ENCODE data around the gene N4BP3.

Gene N4BP3

DNA sequence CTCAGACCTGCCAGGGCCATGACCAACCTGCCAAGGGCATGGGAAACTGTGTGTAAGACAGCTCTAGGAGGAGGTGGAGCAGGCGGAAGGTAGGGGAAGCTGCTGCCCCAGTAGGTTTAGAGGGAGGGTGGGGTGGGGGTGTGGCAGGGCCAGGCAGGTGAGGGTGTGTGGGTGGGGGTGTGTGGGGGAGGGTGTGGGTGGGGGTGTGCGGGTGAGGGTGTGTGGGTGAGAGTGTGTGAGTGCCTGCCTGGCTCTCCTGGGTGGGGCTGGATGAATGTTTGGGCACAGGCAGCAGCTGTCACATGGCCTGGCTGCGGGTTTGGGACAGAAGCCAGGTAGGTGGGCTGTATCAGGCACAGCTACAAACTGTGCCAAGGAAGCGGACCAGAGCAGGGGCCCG, 8.8 kb upstream of the N4BP3 start:
- DNase-seq, result peak; percentile 1

DNA sequence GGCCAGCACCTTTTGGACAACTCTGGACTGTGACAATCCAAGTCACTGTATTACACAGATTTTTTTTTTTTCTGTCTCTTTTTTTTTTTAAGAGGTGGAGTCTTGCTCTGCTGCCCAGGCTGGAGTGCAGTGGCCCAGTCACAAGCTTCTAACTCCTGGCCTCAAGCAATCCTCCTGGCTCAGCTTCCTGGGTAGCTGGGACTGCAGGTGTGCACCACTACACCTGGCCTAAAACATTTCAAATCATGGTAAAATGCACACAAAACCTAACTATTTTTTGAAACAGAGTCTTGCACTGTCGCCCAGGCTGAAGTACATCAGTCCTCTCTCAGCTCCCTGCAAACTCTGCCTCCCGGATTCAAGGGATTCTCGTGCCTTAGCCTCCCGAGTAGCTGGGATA, 7.2 kb upstream of the N4BP3 start:
- DNase-seq, result no peak

DNA sequence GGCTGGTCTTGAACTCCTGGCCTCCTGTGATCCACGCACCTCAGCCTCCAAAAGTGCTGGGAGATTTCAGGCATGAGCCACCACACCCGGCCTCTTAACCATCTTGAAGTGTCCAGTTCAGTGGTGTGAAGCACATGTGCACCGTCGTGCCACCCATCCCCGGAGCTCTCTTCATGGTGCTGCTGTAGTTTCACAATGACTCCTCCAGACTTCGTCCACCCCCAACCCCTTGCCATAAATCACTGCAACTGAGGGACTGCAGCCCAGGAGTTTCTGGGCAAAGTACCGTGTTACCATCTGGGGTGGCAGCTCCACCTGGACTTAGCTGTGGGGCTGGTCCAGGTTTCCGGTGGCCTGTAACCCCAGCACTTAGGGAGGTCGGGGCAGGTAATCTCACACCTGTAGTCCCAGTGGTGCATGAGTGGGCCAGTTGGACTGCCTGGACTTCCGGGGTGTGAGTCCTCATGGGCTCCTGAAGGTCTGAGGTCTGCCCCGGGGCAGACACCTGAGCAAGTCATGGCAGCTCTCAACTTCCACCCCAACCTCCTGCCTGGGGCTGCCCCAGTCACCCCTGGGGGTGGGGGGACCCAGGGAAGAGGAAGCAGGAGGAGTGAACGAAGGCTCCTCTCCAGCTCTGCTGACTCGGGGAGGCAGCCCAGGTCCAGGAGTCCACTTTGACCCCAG, 6.6 kb upstream of the N4BP3 start:
- DNase-seq, result no peak

DNA sequence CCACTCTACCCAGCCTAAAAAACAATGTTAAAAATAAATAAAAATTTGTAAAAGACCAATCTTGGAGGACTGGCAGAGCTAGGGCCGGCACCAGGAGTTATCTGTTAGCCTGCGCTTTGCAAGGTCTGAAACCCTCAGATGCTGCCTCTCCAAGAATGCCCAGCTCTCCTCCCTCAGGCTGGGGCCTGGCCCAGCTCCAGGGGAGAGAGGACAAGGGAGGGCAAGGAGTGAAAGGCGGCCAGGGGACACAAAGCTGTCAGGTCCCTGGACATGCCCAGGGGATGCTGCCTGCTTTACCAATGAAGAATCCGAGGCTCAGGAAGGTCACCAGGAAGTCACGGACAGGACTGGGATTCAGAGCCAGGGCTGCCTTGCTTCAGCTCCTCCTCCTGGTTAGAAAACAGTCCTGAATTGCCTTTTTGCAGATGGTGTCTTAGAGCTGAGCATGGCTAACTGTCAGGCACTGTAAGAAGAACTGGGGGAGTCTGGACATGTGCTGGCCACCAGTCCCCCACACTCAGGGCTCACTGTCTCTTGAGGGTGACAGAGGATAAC, 5.5 kb upstream of the N4BP3 start:
- no peak for DNase-seq

DNA sequence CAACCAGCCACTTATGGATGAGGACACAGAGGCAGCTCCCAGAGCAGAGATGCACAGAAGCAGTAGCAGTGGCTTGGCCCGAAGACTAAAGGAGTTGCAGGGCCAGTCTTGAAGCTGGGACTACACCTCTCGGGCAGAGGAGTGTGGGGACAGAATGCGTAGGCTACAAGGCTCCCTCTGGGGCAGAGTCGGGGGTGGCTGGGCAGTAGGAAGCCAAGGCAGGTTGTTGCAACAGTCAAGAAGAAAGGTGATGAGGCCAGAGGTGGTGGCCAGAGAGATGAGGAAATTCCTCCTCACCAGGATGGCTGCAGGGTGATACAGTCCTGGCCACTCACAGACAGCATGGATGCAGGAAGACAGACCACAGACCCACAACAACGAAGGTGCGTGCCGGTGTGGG, 4.9 kb upstream of the N4BP3 start:
- DNase-seq, result no peak

DNA sequence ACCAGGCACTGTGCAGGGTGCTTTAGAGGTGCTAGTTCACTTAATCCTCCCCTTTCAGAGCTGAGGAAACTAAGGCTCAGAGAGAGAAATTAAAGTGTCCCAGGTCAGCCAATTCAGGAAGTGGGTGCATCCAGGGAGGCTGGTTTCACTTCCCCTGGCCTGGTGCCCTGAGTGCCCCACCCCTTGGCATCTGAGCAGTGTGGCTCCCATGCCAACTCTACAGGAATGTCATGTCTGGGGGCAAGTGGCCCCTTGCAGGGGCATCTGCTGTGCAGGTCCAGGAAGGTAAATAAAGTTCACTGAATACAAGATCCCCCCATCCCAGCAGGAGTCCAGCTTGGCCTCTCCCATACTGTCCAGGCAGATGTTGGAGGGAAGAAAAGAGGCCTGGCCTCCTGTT, 4.4 kb upstream of the N4BP3 start:
- DNase-seq, result no peak

DNA sequence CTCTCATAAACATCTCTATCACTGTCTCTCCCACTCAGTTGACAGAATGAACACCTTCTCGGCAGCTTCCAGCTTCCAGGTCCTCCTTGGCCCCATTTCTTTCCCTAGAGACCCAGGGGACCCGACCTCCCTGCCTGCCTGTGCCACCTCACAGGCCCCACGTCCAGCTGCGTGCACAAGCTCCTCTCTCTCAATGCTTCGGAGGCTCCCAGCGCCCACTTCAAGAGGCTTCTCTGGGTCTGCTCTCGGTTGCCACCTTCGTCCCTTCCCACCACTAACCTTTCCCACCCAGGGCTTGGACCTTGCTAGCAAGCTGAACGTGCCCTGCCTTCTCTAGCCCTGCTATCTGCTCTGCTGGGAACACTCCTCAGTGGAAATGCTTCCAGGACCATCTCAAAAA, 2.8 kb upstream of the N4BP3 start:
- DNase-seq, result no peak

DNA sequence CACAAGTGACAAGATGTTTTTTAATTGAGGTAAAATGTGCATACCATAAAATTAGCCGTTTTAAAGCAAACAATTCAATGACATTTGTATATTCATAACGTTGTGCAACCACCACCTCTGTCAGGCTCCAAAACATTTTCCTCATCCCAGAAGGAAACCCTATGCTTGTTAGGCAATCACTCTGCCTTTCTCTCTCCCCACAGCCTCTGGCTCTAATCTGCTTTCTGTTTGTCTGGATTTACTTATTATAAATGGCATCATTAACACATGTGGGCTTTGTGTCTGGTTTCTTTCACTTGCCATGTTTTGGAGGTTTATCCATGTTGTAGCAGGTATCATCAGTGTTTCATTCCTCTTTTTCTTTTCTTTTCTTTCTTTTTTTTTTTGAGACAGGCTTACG, 1.4 kb upstream of the N4BP3 start:
- no peak for DNase-seq

DNA sequence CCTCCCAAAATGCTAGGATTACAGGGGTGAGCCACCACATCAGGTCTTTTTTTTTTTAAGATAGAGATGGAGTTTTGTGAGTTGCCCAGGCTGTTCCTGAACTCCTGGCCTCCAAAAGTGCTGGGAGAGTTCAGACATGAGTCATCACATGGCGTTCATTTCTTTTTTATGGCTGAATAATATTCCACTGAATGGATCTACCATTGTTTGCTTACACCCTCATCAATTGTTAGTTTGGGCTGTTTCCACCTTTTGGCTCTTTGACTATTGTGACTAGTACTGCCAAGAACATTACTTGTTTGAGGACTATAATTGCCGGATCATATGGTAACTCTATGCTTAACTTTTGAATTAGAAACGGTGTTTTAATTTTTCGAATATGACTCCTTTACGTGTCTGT, 787 bp upstream of the N4BP3 start:
- DNase-seq, result no peak

DNA sequence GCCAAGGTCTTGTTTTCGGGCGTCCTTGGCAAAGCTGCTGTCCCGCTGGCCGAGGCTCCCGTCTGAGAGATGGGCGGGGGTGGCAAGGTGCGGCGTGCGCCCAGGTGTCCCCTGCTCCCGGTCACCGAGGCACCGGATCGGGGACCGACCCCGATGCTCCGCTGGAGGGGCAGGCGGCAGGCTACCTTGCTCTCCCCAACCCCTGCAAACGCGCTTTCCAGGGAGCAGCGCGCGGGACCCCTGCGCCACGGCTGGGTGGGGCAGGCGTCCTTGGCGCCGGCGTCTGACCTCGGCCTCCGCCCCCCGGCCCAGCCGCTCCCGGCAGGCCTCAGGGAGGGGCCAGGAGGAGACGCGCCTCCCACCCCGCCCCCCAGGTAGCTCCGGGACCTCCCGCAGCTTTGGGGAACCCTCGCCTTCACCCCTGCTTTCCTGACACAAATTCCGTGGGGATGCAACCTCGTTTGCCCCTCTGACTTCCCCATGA, 551 bp downstream of the N4BP3 start:
- no peak for DNase-seq

DNA sequence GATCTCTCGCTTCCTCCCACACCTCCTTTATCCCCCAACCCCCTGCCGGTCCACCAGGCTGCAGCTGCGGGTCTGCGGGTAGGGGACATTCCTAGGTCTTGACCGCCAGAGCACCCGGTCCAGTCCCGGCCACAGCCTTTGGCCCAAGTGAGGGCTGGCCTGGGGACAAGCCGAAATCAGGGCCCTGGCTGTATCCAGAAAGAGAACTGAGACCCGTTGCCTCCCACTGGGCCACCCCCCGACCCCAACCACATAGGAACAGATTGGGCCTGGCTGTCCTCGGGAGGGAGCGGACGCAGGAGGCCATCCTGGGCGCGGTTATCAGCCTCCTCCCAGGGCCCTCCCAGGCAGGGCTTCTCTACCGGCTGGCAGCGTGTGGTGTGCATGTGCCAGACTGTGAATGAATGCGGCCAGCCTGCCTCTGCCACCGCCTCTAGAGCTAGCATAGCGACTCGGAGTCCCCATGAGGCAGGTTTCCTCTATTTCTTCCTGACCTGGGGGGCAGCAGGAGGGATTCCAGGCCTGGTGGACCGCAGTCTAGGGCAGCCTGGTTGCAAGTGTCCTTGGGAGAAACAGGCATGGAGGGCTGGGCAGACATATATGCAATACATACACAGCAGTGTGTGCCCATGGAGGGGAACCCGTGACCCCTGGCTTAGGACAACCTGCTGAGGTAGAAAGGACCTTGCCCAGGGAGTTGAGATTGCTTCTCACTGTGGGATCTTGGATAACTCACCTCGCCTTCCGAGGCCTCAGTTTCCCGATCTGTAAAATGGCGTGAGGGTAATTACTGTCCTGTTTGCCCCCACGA, 1.2 kb downstream of the N4BP3 start:
- peak; percentile 24 for DNase-seq

DNA sequence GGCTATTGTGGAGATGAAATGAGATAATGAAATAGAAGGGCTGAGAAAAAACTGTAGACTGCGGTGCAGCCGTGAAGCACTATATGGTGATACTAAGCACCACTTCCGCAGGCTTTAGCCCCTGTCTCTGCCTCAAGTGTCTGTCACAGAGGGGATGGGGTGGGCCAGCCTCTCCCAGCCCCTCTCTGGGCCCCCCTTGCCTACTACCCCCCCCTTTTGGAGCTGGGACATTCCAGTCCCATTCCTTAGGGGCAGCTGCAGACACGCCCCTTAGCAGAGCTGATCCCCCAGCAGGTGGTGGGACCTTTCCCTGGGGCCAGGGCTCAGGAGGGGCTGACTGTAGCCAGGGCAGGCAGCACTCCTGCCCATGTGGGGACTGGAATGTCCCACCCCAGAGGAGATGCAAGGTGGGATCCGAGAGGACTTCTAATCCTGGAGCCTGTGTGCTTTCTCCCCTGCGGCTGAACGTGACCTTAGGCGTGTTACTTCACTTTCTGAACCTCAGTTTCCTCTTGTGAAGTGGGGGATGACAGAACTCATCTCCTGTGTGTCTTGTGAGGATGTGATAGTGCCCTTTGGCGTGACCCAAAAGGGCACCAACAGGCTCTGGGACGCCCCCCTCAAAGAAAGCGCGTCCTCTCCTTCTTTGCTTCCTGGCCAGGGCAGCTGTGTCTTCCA, 1.9 kb downstream of the N4BP3 start:
- DNase-seq, result no peak

DNA sequence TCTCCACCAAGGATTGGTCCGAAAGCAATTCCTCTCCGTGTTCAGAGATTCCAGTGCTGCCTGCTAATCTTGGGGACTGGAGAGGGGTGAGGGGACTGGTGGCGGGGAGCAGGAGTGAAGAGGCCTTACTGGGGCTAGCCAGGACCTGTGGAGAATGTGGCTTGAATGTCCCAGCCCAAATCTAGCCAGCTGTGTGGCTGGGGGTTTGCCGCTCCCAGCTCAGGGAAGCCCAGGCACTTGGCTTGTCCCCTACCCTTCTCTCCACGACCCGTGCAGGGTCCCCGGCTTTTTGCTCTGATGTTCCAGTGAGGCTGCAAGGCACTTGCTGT, 2.4 kb downstream of the N4BP3 start:
- DNase-seq, result no peak

DNA sequence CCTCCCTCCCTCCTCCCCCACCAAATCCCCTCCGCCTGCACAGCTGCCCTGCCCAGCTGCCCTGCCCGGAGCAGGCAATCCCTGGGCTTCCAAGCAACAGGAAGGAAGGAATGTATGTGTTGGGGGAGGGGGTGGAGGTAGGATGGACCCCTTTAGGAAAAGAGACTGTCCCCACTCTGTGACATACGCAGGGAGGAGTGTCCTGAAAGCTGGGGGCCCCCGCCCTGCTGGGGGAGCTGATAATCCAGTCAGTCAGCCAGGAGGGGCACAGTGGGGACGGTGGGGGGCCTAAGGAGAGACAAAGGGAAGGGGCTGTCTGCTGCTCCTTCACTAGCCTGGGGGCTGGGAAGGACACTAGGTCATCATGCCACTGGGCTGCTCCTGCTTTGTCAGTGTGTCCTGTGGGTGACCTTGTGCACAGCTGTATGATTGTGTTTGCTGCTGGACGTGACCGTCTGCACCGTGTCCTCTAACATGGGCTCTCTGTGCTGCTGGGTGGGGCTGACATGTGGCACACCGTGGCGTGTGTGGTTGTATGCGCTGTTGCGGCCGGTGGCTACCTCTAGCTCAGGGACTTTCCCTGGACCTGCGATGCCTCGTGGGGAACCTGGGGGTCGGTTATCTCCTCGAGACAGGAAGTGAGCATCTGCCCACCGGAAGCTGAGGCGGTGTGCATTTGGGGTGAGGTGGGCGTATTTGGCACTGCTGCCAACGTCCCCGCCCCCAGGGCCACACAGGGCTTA, 3.0 kb downstream of the N4BP3 start:
- no peak for DNase-seq

DNA sequence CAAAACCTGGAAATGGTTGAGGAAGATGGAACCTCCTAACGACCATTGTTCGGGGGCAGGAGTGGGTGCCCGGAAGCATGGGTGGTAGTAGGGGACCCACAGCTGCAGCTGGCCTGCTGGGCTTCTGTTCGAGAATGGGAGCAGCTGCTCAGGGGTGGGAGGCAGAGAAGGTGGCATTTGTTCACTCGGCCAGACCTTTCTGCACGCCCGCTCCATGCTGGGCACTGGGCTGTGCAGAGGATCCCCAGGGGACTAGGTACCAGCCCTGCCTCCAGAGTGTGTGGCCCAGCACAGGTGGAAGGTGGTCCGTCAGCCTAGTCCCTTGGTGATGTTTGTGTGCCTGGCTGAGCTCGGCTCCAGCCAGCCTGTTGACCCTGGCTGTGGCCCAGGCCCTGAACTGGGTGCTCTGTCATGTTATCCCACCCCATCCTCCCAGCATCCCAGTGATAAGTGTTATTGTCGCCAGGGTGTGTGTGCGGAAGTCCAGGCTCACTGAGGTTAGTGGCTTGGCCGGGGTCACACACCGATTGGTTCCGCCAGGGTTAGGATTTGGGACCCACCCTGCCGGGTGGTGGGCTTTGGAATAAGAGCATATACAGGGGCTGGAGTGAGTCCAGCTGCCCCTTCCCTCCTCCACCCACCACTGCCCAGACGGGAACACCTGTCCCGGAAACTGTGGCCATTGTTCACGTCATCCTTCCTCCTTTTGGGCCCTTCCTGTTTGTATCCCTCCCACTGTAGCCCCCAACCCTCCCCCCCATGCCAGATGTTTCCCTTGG, 4.8 kb downstream of the N4BP3 start:
- DNase-seq, result no peak

DNA sequence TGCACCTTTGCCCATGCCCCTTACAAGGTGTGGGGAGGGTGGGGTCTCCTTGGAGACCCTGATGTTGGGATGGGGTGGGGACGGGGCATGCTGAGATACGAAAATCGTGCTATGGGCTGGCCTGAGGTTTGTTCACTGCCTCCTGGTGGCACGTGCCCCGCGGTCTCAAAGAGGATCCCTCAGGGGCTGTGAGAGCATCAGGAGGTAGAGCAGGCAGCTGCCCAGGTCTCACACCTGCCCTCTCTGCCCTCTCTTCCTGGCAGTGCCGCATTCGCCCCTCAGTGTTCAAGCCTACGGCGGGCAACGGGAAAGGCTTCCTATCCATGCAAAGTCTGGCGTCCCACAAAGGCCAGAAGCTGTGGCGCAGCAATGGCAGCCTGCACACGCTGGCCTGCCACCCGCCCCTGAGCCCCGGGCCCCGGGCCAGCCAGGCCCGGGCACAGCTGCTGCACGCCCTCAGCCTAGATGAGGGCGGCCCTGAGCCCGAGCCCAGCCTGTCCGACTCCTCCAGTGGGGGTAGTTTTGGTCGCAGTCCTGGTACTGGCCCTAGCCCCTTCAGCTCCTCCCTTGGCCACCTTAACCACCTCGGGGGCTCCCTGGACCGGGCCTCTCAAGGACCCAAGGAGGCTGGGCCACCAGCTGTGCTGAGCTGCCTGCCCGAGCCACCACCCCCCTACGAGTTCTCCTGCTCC, 6.7 kb downstream of the N4BP3 start:
- DNase-seq, result no peak

DNA sequence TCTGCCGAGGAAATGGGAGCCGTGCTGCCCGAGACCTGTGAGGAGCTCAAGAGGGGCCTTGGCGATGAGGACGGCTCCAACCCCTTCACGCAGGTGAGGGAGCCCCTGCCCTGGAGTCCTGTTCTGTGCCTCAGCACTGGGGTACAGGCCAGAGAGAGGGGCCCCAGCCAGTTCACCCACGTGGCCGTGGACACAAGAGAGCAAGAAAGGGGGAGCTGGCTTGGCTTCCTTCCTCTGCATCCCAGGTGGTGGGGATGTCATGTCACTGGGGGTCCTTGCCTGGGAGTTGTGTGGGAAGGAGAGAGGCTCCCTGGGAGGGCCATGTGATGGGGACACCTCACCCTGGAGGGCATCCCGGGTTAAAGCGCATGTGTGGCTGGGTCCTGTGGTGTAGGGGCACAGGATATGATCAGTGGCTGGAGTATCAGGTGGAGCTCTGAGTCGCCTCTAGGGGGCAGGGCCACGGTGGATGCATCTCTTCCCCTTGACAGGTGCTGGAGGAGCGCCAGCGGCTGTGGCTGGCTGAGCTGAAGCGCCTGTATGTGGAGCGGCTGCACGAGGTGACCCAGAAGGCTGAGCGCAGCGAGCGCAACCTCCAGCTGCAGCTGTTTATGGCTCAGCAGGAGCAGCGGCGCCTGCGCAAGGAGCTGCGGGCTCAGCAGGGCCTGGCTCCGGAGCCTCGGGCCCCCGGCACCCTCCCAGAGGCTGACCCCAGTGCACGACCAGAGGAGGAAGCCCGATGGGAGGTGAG, 7.5 kb downstream of the N4BP3 start:
- DNase-seq, result peak; percentile 89

DNA sequence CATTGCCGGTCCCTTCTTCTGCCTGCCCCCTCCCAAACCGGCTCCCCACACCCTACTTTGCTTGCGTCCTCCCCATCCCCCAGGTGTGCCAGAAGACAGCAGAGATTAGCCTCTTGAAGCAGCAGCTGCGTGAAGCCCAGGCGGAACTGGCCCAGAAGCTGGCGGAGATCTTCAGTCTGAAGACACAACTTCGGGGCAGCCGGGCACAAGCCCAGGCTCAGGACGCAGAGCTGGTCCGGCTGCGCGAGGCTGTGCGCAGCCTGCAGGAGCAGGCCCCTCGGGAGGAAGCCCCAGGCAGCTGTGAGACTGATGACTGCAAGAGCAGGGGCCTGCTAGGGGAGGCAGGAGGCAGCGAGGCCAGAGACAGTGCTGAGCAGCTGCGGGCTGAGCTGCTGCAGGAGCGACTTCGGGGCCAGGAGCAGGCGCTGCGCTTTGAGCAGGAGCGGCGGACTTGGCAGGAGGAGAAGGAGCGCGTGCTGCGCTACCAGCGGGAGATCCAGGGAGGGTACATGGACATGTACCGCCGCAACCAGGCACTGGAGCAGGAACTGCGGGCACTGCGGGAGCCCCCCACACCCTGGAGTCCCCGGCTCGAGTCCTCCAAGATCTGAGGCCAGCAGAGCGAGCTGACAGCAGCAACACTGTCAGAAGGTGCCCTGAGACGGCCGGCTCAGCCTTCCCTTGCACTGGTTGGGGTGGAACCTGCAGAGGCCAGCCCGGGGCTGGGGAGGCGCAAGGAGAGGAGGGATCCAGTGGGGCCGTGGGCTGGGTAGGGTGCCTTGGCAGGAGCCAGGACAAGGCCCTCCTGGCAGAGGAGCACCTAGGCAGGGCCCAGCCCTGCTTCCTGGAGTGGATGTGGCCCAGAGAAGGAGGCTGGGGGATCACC, 8.3 kb downstream of the N4BP3 start:
- DNase-seq, result no peak

DNA sequence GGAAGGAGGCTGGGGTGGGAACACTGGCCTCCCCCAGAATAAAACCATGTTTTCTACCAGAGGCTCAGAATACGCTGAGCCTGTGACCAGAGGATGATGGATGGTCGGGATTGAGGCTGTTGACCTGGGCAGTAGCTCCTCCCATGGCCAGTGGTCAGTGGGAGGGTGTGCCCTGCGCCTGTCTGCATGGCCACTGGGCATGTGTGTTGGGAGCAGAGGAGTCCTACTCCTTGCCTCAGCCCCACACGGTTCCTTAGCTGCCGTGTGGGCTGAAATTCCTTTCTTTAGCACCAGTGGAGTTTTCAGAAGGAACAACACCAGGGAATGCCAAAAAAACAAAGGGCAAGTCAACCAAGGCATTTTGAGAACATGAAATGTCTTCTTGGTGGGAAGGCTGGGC, 9.0 kb downstream of the N4BP3 start:
- DNase-seq, result no peak

All from NCI-H1694 treated with DMSO at 0.1 percent for 48 hours (cell line).